Activated CD4-positive, alpha-beta memory T cell treated with anti-CD3 and anti-CD28 coated beads for 36 hours (primary cell): Measurements from ENCODE around the gene SGSM2. TPM values are rescaled to one million over a fixed set of nuclear protein-coding genes. Genes with fewer than 3 reads are reported as not detected.
A peak's percentile ranks its signal among the peaks of the same experiment; 100 is the strongest.
"Not testable (repeated sequence)": the region's sequence is repeated elsewhere in the genome, so short reads cannot be mapped to it uniquely, and the experiment has no call there.

Experiments
- CTCF ChIA-PET: fragments of 350-600 bp; sonication (Branson Sonifier 250); formaldehyde crosslinking; loops from one replicate; lab custom pipeline; 2021; ENCODE audit warnings: antibody characterized with exemption, inconsistent platforms; lab: Charles Lee
- POLR2A ChIA-PET: fragments of 350-600 bp; sonication (Branson Sonifier 250); formaldehyde crosslinking; loops from one replicate; lab custom pipeline; 2021; ENCODE audit warnings: antibody characterized with exemption; lab: Charles Lee
- DNase-seq: peaks from one replicate; pipeline ENCODE4 v3.0.0-alpha.2; 2020
- H3K27ac Mint-ChIP-seq: one replicate; pipeline ENCODE4 v1.8.0; 2021; ENCODE audit warnings: mixed read lengths
- H3K27me3 Mint-ChIP-seq: one replicate; pipeline ENCODE4 v1.8.0; 2021; ENCODE audit warnings: mixed read lengths
- H3K36me3 Mint-ChIP-seq: one replicate; pipeline ENCODE4 v1.8.0; 2021; ENCODE audit warnings: mixed read lengths
- H3K4me1 Mint-ChIP-seq: one replicate; pipeline ENCODE4 v1.8.0; 2021; ENCODE audit warnings: low read depth, mixed read lengths
- H3K4me3 Mint-ChIP-seq: one replicate; pipeline ENCODE4 v1.8.0; 2021; ENCODE audit warnings: mild to moderate bottlenecking, mixed read lengths
- H3K9me3 Mint-ChIP-seq: one replicate; pipeline ENCODE4 v1.8.0; 2021; ENCODE audit warnings: mixed read lengths
- intact Hi-C: fragments of 100-400 bp; cut with micrococcal nuclease; formaldehyde crosslinking; loops from one replicate; pipeline ENCODE4 v1.15.1; 2023
- total RNA-seq, 2 experiments: library from RNA; stranded (reverse); gene quantifications; one replicate each; pipeline ENCODE4 v1.2.3, GENCODE V29; 2021

SGSM2 gene
- total RNA-seq, 2 experiments from 2014 or later: 32.7 to 33.4 TPM

- DNase-seq: no peak
- intact Hi-C loops: no loop called here
- Mint-ChIP-seq H3K27me3 (no peaks in the 10 kb centered on the region), H3K4me3 (no peak overlapping the region), H3K36me3 (peaks cover 7% of the 10 kb centered on the region), H3K4me1 (peaks cover 22% of the 10 kb centered on the region), H3K9me3 (no peaks in the 10 kb centered on the region), H3K27ac (no peak overlapping the region)
- CTCF ChIA-PET: interaction anchor here (0.7 to 1.0 kb wide), 4 partner anchors 43 to 146 kb away, joined by 3 read pairs; no protein-coding TSS in a partner anchor
- POLR2A ChIA-PET: no interaction called here
These were observed 27.8 kb upstream of the SGSM2 start for GRCh38 chr17:2309338-2310154.

GRCh38 chr17:2312736-2313135 is 24.6 kb upstream of the SGSM2 start:
- CTCF ChIA-PET: interaction anchor here (0.7 to 0.8 kb wide), 2 partner anchors 32 to 40 kb away, joined by 3 read pairs; no protein-coding TSS in a partner anchor
- POLR2A ChIA-PET: no interaction called here
- intact Hi-C loops: no loop called here
- H3K27me3 Mint-ChIP-seq: no peaks in the 10 kb centered on the region
- H3K27ac Mint-ChIP-seq: no peak overlapping the region
- H3K4me3 Mint-ChIP-seq: no peak overlapping the region
- no peak for DNase-seq
- no peaks in the 10 kb centered on the region for H3K36me3 Mint-ChIP-seq
- no peaks in the 10 kb centered on the region for H3K9me3 Mint-ChIP-seq
- H3K4me1 Mint-ChIP-seq: peaks cover 3% of the 10 kb centered on the region

- H3K4me3 Mint-ChIP-seq, H3K9me3 Mint-ChIP-seq, H3K36me3 Mint-ChIP-seq, intact Hi-C loops, DNase-seq, POLR2A ChIA-PET, H3K27ac Mint-ChIP-seq, H3K27me3 Mint-ChIP-seq, H3K4me1 Mint-ChIP-seq, CTCF ChIA-PET: not testable (repeated sequence)
These were observed 20.4 kb upstream of the SGSM2 start for GRCh38 chr17:2316916-2317205.

- intact Hi-C loops: no loop called here
- no peaks in the 10 kb centered on the region for H3K9me3 Mint-ChIP-seq
- CTCF ChIA-PET: interaction anchor here (0.8 kb wide), 1 partner anchor 65 kb away, joined by 3 read pairs; no protein-coding TSS in a partner anchor
- H3K4me1 Mint-ChIP-seq: no peaks in the 10 kb centered on the region
- H3K27ac Mint-ChIP-seq: no peak overlapping the region
- no peaks in the 10 kb centered on the region for H3K27me3 Mint-ChIP-seq
- no peak overlapping the region for H3K4me3 Mint-ChIP-seq
- no peak for DNase-seq
- peaks cover 12% of the 10 kb centered on the region for H3K36me3 Mint-ChIP-seq
- POLR2A ChIA-PET: no interaction called here
These were observed 19.5 kb upstream of the SGSM2 start for GRCh38 chr17:2317796-2318195.

- Mint-ChIP-seq H3K27me3 (no peaks in the 10 kb centered on the region), H3K4me3 (no peak overlapping the region), H3K36me3 (peaks cover 25% of the 10 kb centered on the region), H3K27ac (no peak overlapping the region), H3K9me3 (no peaks in the 10 kb centered on the region), H3K4me1 (no peaks in the 10 kb centered on the region)
- intact Hi-C loops: no loop called here
- CTCF ChIA-PET: interaction anchor here (0.6 kb wide), 1 partner anchor 32 kb away, joined by 3 read pairs; no protein-coding TSS in a partner anchor
- DNase-seq: no peak
- POLR2A ChIA-PET: interaction anchor here (0.6 kb wide), 1 partner anchor 88 kb away, joined by 3 read pairs; no protein-coding TSS in a partner anchor
These were observed 18.2 kb upstream of the SGSM2 start for GRCh38 chr17:2319051-2319450.

- Mint-ChIP-seq H3K36me3 (peaks cover 39% of the 10 kb centered on the region), H3K9me3 (no peaks in the 10 kb centered on the region), H3K27ac (no peak overlapping the region), H3K4me1 (no peaks in the 10 kb centered on the region), H3K27me3 (no peaks in the 10 kb centered on the region), H3K4me3 (no peak overlapping the region)
- CTCF ChIA-PET: interaction anchor here (0.5 to 2.0 kb wide), 4 partner anchors 32 to 1264 kb away, joined by 3 to 6 read pairs (median 4); no protein-coding TSS in a partner anchor
- intact Hi-C loops: no loop called here
- POLR2A ChIA-PET: interaction anchor here (1.0 to 1.4 kb wide), 3 partner anchors 12 to 16 kb away, joined by 3 read pairs; no protein-coding TSS in a partner anchor
- no peak for DNase-seq
These were observed 15.9 kb upstream of the SGSM2 start for GRCh38 chr17:2321399-2321798.

GRCh38 chr17:2323629-2324314 is 13.5 kb upstream of the SGSM2 start:
- Mint-ChIP-seq H3K9me3 (no peaks in the 10 kb centered on the region), H3K4me1 (no peaks in the 10 kb centered on the region), H3K27ac (no peak overlapping the region), H3K27me3 (no peaks in the 10 kb centered on the region), H3K36me3 (peaks cover 42% of the 10 kb centered on the region), H3K4me3 (no peak overlapping the region)
- intact Hi-C loops: no loop called here
- CTCF ChIA-PET: interaction anchor here (0.7 to 0.9 kb wide), 2 partner anchors 14 to 267 kb away, joined by 3 read pairs; no protein-coding TSS in a partner anchor
- DNase-seq: no peak
- POLR2A ChIA-PET: interaction anchor here (1.3 kb wide), 1 partner anchor 9 kb away, joined by 4 read pairs; no protein-coding TSS in a partner anchor

- ChIA-PET CTCF (interaction anchor here (1.1 kb wide), 1 partner anchor 277 kb away, joined by 3 read pairs; the partner anchor contains the start of gene HIC1), POLR2A (no interaction called here)
- Mint-ChIP-seq H3K4me3 (no peak overlapping the region), H3K27me3 (no peaks in the 10 kb centered on the region), H3K4me1 (peaks cover 15% of the 10 kb centered on the region), H3K9me3 (no peaks in the 10 kb centered on the region), H3K27ac (no peak overlapping the region), H3K36me3 (peaks cover 32% of the 10 kb centered on the region)
- intact Hi-C loops: no loop called here
- no peak for DNase-seq
These were observed 6.0 kb upstream of the SGSM2 start for GRCh38 chr17:2331303-2331702.

- intact Hi-C loops: loop anchor here (2.0 to 5.0 kb wide), 4 partner anchors 31 to 283 kb away; partner anchors contain the start of gene MNT
- DNase-seq: no peak
- peaks cover 14% of the 10 kb centered on the region for H3K4me1 Mint-ChIP-seq
- H3K4me3 Mint-ChIP-seq: peak overlapping the region; percentile 100
- no peaks in the 10 kb centered on the region for H3K27me3 Mint-ChIP-seq
- peak overlapping the region; percentile 90 for H3K27ac Mint-ChIP-seq
- ChIA-PET CTCF (interaction anchor here (1.3 to 2.8 kb wide), 7 partner anchors 17 to 281 kb away, joined by 3 to 17 read pairs (median 9); partner anchors contain the start of gene HIC1), POLR2A (interaction anchor here (0.6 to 3.1 kb wide), 17 partner anchors 9 to 280 kb away, joined by 3 to 24 read pairs (median 3); partner anchors contain the start of genes SMG6 and SRR)
- H3K36me3 Mint-ChIP-seq: peaks cover 12% of the 10 kb centered on the region
- no peaks in the 10 kb centered on the region for H3K9me3 Mint-ChIP-seq
These were observed 1.5 kb upstream of the SGSM2 start for GRCh38 chr17:2335726-2336214.

GRCh38 chr17:2336215-2336851 is 968 bp upstream of the SGSM2 start, which contains the start of gene TSR1:
Gene TSR1, minus strand, starts transcription at chr17:2336457. Its CDS starts 30 bp downstream, at chr17:2336427.
- intact Hi-C loops: loop anchor here (2.0 to 5.0 kb wide), 4 partner anchors 32 to 284 kb away; partner anchors contain the start of gene MNT
- CTCF ChIA-PET: interaction anchor here (0.7 to 2.8 kb wide), 10 partner anchors 16 to 283 kb away, joined by 3 to 17 read pairs (median 6); partner anchors contain the start of gene HIC1

More at GRCh38 chr17:2336215-2336851, 968 bp upstream of the SGSM2 start, which contains the start of gene TSR1:
- Mint-ChIP-seq H3K27ac (peak within 1 kb of the TSS; percentile 90), H3K36me3 (peaks cover 11% of the 10 kb centered on the region), H3K4me1 (peaks cover 14% of the 10 kb centered on the region), H3K27me3 (no peaks in the 10 kb centered on the region), H3K4me3 (peak within 1 kb of the TSS; percentile 100), H3K9me3 (no peaks in the 10 kb centered on the region)
- DNase-seq: peak; percentile 94
- POLR2A ChIA-PET: interaction anchor here (0.6 to 3.1 kb wide), 20 partner anchors 9 to 1807 kb away, joined by 3 to 24 read pairs (median 3); partner anchors contain the start of genes CYB5D2, SMG6, SRR and ZZEF1
